MM.1S (cell line): Measurements from ENCODE around the gene L1TD1.

Source experiments
- EZH2 ChIP-seq: fragments of 300-600 bp; sonication (generic); optimal IDR thresholded peaks from 2 replicates; pipeline ENCODE3; 2017; ENCODE audit warnings: low read depth, mild to moderate bottlenecking, antibody characterized with exemption, low read length, mixed read lengths
- TF ChIP-seq, protein P1 (sequence below): fragments of 300-600 bp; sonication (generic); IDR thresholded peaks from 2 replicates; pipeline ENCODE4 v1.5.1; 2016; ENCODE audit warnings: antibody characterized with exemption, low read length, mixed read lengths

DNA sequence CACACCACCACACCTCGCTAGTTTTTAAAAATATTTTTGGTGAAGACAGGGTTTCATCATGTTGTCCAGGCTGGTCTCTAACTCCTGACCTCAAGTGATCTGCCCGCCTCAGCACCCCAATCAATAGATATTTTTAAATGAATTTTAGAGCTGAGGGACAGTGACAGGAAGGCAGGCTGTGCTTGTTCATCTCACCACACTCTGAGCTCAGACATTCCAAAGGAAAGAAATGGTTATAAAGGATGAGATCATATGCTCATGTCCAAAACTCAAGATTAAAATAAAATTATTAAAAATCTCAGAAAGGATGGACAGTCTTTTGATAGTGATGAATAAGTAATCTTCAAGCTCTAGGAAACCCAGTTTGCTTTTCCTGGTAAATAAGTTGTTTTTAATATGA lies 40.9 kb downstream of the L1TD1 start:
- TF ChIP-seq, protein P1, sequence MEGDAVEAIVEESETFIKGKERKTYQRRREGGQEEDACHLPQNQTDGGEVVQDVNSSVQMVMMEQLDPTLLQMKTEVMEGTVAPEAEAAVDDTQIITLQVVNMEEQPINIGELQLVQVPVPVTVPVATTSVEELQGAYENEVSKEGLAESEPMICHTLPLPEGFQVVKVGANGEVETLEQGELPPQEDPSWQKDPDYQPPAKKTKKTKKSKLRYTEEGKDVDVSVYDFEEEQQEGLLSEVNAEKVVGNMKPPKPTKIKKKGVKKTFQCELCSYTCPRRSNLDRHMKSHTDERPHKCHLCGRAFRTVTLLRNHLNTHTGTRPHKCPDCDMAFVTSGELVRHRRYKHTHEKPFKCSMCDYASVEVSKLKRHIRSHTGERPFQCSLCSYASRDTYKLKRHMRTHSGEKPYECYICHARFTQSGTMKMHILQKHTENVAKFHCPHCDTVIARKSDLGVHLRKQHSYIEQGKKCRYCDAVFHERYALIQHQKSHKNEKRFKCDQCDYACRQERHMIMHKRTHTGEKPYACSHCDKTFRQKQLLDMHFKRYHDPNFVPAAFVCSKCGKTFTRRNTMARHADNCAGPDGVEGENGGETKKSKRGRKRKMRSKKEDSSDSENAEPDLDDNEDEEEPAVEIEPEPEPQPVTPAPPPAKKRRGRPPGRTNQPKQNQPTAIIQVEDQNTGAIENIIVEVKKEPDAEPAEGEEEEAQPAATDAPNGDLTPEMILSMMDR = no peak
- no peak for TF ChIP-seq EZH2
